Sigmoid colon (tissue), 4 donors: Measurements from ENCODE around the gene PBX3.

Experiments used
- CTCF ChIP-seq, 4 experiments: fragments of 450-650 bp in 3 of 4; fragments of 200-600 bp in 1 of 4; IDR thresholded peaks; one replicate each; pipeline ENCODE4 v1.5.1; 2016 to 2019; ENCODE audit warnings: antibody characterized with exemption in 4 of 4, mild to moderate bottlenecking in 3 of 4, moderate library complexity in 2 of 4
- EP300 ChIP-seq, 4 donors: sonication (generic); formaldehyde crosslinking; IDR thresholded peaks; one replicate each; pipeline ENCODE4 v1.6.1; 2017; ENCODE audit warnings: antibody characterized with exemption in 4 of 4
- POLR2A ChIP-seq, 2 donors: fragments of 450-650 bp; IDR thresholded peaks; one replicate each; pipeline ENCODE4 v1.6.1; 2016; ENCODE audit warnings: antibody characterized with exemption in 2 of 2, mild to moderate bottlenecking in 2 of 2, moderate library complexity in 2 of 2
- POLR2AphosphoS5 ChIP-seq, 4 donors: sonication (generic); formaldehyde crosslinking; IDR thresholded peaks; one replicate each; pipeline ENCODE4 v1.6.1; 2017; ENCODE audit warnings: antibody characterized with exemption in 4 of 4

GRCh38 chr9:125746017-125746773 is 978 bp upstream of the PBX3 start:
- no peak for TF ChIP-seq CTCF (IDR thresholded peaks at IDR 0.05)
- TF ChIP-seq POLR2AphosphoS5 (IDR thresholded peaks at IDR 0.05): peak; percentile 18 to 69 (median 66)
- TF ChIP-seq POLR2A (IDR thresholded peaks at IDR 0.05): no peak
- no peak for TF ChIP-seq EP300 (IDR thresholded peaks at IDR 0.05)
